GM19397 (cell line): Measurements from ENCODE around the gene CLDN2.
"Not testable (repeated sequence)": the region's sequence is repeated elsewhere in the genome, so short reads cannot be mapped to it uniquely, and the experiment has no call there.

Experiments used
- ATAC-seq: cut with Tn5 transposase; IDR thresholded peaks from one replicate; pipeline ENCODE4 v1.9.1; 2021; ENCODE audit warnings: mild to moderate bottlenecking, moderate library complexity; ENCODE audit not compliant: unreplicated experiment

CLDN2 gene, protein sequence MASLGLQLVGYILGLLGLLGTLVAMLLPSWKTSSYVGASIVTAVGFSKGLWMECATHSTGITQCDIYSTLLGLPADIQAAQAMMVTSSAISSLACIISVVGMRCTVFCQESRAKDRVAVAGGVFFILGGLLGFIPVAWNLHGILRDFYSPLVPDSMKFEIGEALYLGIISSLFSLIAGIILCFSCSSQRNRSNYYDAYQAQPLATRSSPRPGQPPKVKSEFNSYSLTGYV

GRCh38 chrX:106919932-106920452 lies at the start of gene CLDN2:
TSS of gene CLDN2 (plus strand) at chrX:106920402. CDS start at chrX:106928229, 7,827 bp downstream.
- no peak for ATAC-seq

GRCh38 chrX:106872796-106873195 lies 47.4 kb upstream of the CLDN2 start:
- ATAC-seq: not testable (repeated sequence)

GRCh38 chrX:106874075-106874474 lies 46.1 kb upstream of the CLDN2 start:
- no peak for ATAC-seq

- ATAC-seq: no peak
Observed at GRCh38 chrX:106875151-106875550, 45.1 kb upstream of the CLDN2 start.

DNA sequence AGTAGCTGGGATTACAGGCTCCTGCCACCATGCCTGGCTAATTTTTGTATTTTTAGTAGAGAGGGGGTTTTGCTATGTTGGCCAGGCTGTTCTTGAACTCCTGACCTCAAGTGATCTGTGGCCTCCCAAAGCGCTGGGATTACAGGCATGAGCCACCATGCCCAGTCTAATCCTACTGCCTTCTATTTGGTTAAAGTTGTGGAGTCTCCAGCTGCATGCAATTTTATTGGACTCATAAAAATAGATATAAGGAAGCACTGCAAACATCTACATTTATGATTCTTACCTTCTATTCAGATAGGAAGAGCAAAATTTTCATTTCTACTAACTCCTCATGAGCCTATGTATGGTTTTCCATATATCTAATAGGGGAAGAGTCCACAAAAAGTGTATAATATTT lies 30.7 kb upstream of the CLDN2 start:
- no peak for ATAC-seq

GRCh38 chrX:106891762-106892460 lies 28.3 kb upstream of the CLDN2 start:
- no peak for ATAC-seq

- no peak for ATAC-seq
Observed at GRCh38 chrX:106894392-106894909, 25.8 kb upstream of the CLDN2 start.

DNA sequence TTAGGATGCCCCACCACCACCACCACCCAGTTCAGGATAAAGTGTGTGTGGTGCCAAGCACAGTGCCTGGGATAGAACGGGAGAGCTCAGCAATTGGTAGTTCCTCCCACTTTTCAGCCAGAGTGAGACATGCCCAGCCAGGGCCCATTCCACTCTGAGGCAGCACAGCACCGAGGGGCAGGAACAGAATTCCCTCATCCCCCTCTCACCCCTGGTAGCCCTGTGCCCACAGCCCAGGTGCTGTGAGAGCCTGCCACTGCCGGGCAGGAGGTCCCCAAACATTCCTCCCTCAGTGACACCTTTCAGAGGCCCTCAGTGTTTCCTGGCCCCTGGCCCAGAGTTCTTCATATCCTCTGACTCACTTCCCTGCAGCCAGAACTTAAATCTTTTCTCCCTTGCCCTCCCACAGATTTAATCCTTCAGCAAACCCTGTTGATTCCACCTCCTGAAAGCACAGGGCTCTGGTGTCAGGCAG lies 25.2 kb upstream of the CLDN2 start:
- no peak for ATAC-seq

- no peak for ATAC-seq
Observed at GRCh38 chrX:106897259-106897658, 22.9 kb upstream of the CLDN2 start.

DNA sequence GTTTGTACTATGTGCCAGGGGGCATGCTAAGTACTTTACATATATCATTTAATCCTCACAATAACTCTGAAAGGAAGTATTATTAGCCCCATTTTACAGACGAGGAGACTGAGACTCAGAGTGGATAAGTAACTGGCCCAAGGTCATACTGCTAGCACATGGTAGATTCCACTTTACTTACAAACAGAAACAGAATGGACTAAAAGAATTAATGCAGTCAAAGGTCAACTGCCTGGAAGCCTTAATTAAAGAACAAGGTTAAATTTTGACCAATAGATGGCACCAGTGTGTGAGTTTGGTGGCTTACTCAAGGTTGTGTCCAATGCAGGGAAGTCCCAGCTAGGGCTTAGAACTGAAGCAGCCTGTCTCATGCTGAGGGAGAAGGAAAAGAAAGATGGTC lies 21.7 kb upstream of the CLDN2 start:
- peak; percentile 57 for ATAC-seq

DNA sequence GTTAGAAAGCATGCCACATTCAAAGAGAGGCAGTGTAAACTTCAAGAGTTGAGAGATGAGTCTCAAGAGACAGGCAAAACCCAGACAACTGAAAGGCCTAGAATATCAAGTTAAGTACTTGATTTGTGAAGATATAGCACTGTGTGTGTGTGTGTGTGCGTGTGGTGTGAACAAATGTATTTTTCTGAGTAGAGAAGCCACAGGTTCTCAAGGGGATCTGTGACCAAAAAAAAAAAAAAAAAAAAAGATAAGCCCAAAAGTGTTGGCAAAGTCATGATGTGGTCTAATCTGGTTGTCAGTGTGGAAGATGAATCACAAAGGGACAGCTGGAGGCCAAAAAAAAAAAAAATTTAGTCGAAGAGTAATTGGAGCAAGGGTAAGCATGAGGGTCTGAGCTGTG lies 20.9 kb upstream of the CLDN2 start:
- no peak for ATAC-seq

- ATAC-seq: no peak
Observed at GRCh38 chrX:106899841-106900240, 20.4 kb upstream of the CLDN2 start.

DNA sequence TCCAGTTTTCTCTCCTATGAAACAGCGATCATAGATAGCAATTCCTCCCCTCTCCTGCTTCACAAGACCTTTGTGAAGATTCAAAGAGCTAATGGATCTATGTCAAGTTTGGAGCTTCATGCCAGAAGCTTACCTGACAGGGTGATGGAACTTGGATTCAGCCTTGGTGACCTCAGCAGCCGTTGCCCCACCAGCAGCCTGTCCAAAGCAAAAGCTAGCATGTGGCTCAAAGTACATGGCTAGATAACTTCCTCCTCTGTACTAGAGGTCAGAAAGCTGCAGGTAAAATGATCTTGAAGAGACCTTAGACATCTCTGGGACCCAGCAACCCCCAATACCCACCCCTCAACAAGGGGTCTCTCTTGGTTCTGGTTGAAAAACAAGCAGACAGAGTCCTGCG lies 18.9 kb upstream of the CLDN2 start:
- ATAC-seq: no peak

- no peak for ATAC-seq
Observed at GRCh38 chrX:106901781-106902219, 18.4 kb upstream of the CLDN2 start.

DNA sequence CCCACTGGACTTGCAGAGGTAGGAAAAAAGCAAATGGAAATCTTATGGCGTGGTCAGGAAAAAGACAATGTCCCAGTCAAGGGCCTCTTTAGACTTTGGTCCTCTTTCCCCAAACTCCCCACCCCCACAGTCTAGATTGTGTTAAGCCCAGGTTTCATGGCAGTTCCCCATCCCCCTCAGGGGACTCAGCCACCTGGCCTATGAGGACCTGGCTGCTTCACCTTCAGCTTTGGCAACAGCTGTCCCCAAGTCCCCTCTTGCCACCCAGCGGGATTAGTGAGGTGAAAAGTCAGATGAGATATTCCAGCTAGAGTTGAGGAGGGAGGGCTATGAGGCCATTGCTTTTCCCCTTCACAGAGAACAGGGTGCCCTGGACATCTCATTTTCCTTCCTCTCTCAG lies 17.5 kb upstream of the CLDN2 start:
- ATAC-seq: no peak

- ATAC-seq: no peak
Observed at GRCh38 chrX:106903291-106903824, 16.8 kb upstream of the CLDN2 start, which contains the start of gene RIPPLY1. TSS of gene RIPPLY1 (minus strand) at chrX:106903341. CDS start at chrX:106903287, 54 bp downstream.

GRCh38 chrX:106903856-106904528 lies 16.2 kb upstream of the CLDN2 start:
- ATAC-seq: no peak

- no peak for ATAC-seq
Observed at GRCh38 chrX:106905064-106905708, 15.0 kb upstream of the CLDN2 start.

- no peak for ATAC-seq
Observed at GRCh38 chrX:106906361-106906760, 13.8 kb upstream of the CLDN2 start.

DNA sequence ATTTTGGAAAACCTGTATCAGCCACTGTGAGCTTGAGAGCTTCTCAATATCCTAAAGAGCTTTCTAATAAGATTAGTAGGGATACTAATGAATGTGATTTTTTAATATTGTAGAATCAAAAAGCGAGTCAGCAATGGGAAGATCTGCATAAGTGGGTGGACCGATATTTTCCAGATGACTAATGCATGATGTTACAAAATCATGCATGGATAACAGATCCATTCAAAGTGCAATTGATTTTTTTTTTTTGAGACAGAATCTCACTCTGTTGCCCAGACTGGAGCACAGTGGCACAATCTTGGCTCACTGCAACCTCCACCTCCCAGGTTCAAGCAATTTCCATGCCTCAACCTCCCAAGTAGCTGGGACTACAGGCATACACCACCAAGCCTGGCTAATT lies 7.3 kb upstream of the CLDN2 start:
- ATAC-seq: no peak
